ENCODE data around the gene HECW1.

DNA sequence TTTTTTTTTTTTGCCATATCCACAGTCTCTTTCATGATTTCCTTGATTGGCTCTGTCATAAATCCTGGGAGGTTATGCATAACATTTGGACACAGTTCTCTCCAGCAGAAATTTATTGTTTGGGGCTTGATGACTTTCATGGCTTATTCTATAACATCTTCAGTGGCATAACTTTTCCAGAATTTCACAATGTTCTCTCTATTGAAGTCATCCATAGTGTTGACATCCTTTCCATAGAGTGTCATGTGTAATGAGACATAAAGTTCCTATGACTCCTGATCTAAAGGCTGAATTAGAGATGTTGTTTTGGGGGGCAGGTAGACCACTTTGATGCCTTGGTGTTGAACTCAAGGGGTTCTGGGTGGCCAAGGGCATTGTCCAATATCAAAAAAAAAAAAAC is 433.8 kb downstream of the HECW1 start:
- TF ChIP-seq RAD21 (IDR thresholded peaks at IDR 0.05; ENCODE audit: low read depth): no peak
- TF ChIP-seq EP300 (IDR thresholded peaks at IDR 0.05; ENCODE audit: borderline replicate concordance): no peak
